SU-DHL-6 (cell line): ENCODE data around the gene KCNA4.
"Not testable (repeated sequence)": the region's sequence is repeated elsewhere in the genome, so short reads cannot be mapped to it uniquely, and the experiment has no call there.

ENCODE experiments used
- H2AFZ ChIP-seq: fragments of 200-600 bp; sonication (generic); 2 replicates; pipeline ENCODE4 v1.6.1; 2014; ENCODE audit warnings: low read depth, mild to moderate bottlenecking, moderate library complexity, mixed read lengths, antibody characterized with exemption, low read length; ENCODE audit not compliant: severe bottlenecking
- H3F3A ChIP-seq: fragments of 200-600 bp; shearing (Covaris generic); 2 replicates; pipeline ENCODE4 v1.6.0; 2016; ENCODE audit warnings: antibody characterized with exemption, mild to moderate bottlenecking; ENCODE audit not compliant: insufficient read depth
- H3K27ac ChIP-seq: fragments of 200-600 bp; sonication (generic); 2 replicates; pipeline ENCODE4 v1.5.1; 2016; ENCODE audit warnings: low read depth, mild to moderate bottlenecking, low read length, moderate library complexity, mixed read lengths
- H3K27me3 ChIP-seq: fragments of 200-600 bp; sonication (generic), shearing (Covaris generic); 2 replicates; pipeline ENCODE4 v1.6.0; 2014; ENCODE audit warnings: mild to moderate bottlenecking, low read length
- H3K36me3 ChIP-seq: fragments of 200-600 bp; sonication (generic); 2 replicates; pipeline ENCODE4 v1.6.1; 2014; ENCODE audit warnings: mild to moderate bottlenecking, low read length, mixed read lengths
- H3K4me2 ChIP-seq: fragments of 300-600, 200-600 bp; shearing (Covaris generic), sonication (generic); 2 replicates; pipeline ENCODE4 v1.6.0; 2014; ENCODE audit warnings: low read length, low read depth, mild to moderate bottlenecking; ENCODE audit not compliant: poor library complexity, severe bottlenecking
- H3K4me3 ChIP-seq: fragments of 200-600 bp; sonication (generic); 2 replicates; pipeline ENCODE4 v1.5.1; 2014; ENCODE audit warnings: antibody characterized with exemption, low read length, mild to moderate bottlenecking, mixed read lengths; ENCODE audit not compliant: insufficient read depth, poor library complexity, severe bottlenecking
- H3K79me2 ChIP-seq: fragments of 200-600 bp; sonication (generic); 2 replicates; pipeline ENCODE4 v1.6.1; 2014; ENCODE audit warnings: mild to moderate bottlenecking, low read length, moderate library complexity; ENCODE audit not compliant: insufficient read depth
- H3K9ac ChIP-seq: fragments of 200-600 bp; sonication (generic); 2 replicates; pipeline ENCODE4 v1.7.0; 2014; ENCODE audit warnings: mild to moderate bottlenecking, low read length
- H3K9me2 ChIP-seq: fragments of 200-600 bp; sonication (generic); replicated peaks from 2 replicates; pipeline ENCODE4 v1.6.1; 2014; ENCODE audit warnings: low read length; ENCODE audit not compliant: insufficient read depth
- H3K9me3 ChIP-seq: fragments of 200-600 bp; sonication (generic); 2 replicates; pipeline ENCODE4 v1.6.1; 2014; ENCODE audit warnings: low read length, mixed read lengths; ENCODE audit not compliant: insufficient read depth
- H4K20me1 ChIP-seq: fragments of 200-600 bp; sonication (generic); 2 replicates; pipeline ENCODE4 v1.6.1; 2014; ENCODE audit warnings: low read depth, mild to moderate bottlenecking, antibody characterized with exemption, low read length, moderate library complexity, mixed read lengths
- EZH2phosphoT487 ChIP-seq: fragments of 200-600 bp; sonication (generic), shearing (Covaris generic); conservative IDR thresholded peaks from 2 replicates; pipeline ENCODE4 v1.6.1; 2018; ENCODE audit warnings: mild to moderate bottlenecking, antibody characterized with exemption, low read length, moderate library complexity, mixed read lengths
- TF ChIP-seq, protein P1 (sequence below): fragments of 200-600 bp; sonication (generic); IDR thresholded peaks from one replicate; pipeline ENCODE4 v1.5.1; 2017; ENCODE audit warnings: antibody characterized with exemption, mild to moderate bottlenecking, low read length, moderate library complexity; ENCODE audit not compliant: insufficient read depth, poor library complexity, severe bottlenecking

The KCNA4 gene

GRCh38 chr11:30045144-30045543 is 28.3 kb upstream of the KCNA4 start:
- H3K9me3 ChIP-seq = no peaks in the 10 kb centered on the region
- H3K36me3 ChIP-seq = no peaks in the 10 kb centered on the region
- no peak overlapping the region for H3K4me2 ChIP-seq
- H3K27me3 ChIP-seq = no peaks in the 10 kb centered on the region
- H3K27ac ChIP-seq = no peak overlapping the region
- no peak overlapping the region for H3K4me3 ChIP-seq
- no peaks in the 10 kb centered on the region for H3K79me2 ChIP-seq
- no peaks in the 10 kb centered on the region for H3K9me2 ChIP-seq
- H4K20me1 ChIP-seq = no peaks in the 10 kb centered on the region
- H2AFZ ChIP-seq = no peak overlapping the region
- H3K9ac ChIP-seq = no peak overlapping the region
- TF ChIP-seq, protein P1, sequence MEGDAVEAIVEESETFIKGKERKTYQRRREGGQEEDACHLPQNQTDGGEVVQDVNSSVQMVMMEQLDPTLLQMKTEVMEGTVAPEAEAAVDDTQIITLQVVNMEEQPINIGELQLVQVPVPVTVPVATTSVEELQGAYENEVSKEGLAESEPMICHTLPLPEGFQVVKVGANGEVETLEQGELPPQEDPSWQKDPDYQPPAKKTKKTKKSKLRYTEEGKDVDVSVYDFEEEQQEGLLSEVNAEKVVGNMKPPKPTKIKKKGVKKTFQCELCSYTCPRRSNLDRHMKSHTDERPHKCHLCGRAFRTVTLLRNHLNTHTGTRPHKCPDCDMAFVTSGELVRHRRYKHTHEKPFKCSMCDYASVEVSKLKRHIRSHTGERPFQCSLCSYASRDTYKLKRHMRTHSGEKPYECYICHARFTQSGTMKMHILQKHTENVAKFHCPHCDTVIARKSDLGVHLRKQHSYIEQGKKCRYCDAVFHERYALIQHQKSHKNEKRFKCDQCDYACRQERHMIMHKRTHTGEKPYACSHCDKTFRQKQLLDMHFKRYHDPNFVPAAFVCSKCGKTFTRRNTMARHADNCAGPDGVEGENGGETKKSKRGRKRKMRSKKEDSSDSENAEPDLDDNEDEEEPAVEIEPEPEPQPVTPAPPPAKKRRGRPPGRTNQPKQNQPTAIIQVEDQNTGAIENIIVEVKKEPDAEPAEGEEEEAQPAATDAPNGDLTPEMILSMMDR = no peak
- no peak for TF ChIP-seq EZH2phosphoT487
- H3F3A ChIP-seq = no peaks in the 10 kb centered on the region

GRCh38 chr11:30041171-30041570 is 24.3 kb upstream of the KCNA4 start:
- no peaks in the 10 kb centered on the region for H3K27me3 ChIP-seq
- H3K36me3 ChIP-seq = no peaks in the 10 kb centered on the region
- no peak overlapping the region for H3K9ac ChIP-seq
- no peak overlapping the region for H3K27ac ChIP-seq
- no peaks in the 10 kb centered on the region for H3K9me2 ChIP-seq
- H3K4me2 ChIP-seq = no peak overlapping the region
- H3K9me3 ChIP-seq = no peaks in the 10 kb centered on the region
- no peaks in the 10 kb centered on the region for H3K79me2 ChIP-seq
- no peaks in the 10 kb centered on the region for H4K20me1 ChIP-seq
- H2AFZ ChIP-seq = no peak overlapping the region
- TF ChIP-seq, protein P1 = no peak
- TF ChIP-seq EZH2phosphoT487 = no peak
- no peak overlapping the region for H3K4me3 ChIP-seq
- no peaks in the 10 kb centered on the region for H3F3A ChIP-seq

- not testable (repeated sequence) for H3K4me3 ChIP-seq, H4K20me1 ChIP-seq, H3F3A ChIP-seq, H2AFZ ChIP-seq, H3K27ac ChIP-seq, H3K9ac ChIP-seq, H3K4me2 ChIP-seq, H3K9me3 ChIP-seq, H3K36me3 ChIP-seq, H3K27me3 ChIP-seq, H3K79me2 ChIP-seq, H3K9me2 ChIP-seq
These were observed 17.9 kb upstream of the KCNA4 start for GRCh38 chr11:30034746-30035145.

- not testable (repeated sequence) for H3K79me2 ChIP-seq, H3K9ac ChIP-seq, H3F3A ChIP-seq, H3K36me3 ChIP-seq, H4K20me1 ChIP-seq, H2AFZ ChIP-seq, H3K9me3 ChIP-seq, H3K9me2 ChIP-seq, H3K27ac ChIP-seq, H3K4me3 ChIP-seq, H3K4me2 ChIP-seq, H3K27me3 ChIP-seq
These were observed 17.3 kb upstream of the KCNA4 start for GRCh38 chr11:30034166-30034565.
